ENCODE data around the gene SNAPC3. TPM values are rescaled to one million over a fixed set of nuclear protein-coding genes. Genes with fewer than 3 reads are reported as not detected.
A peak's percentile ranks its signal among the peaks of the same experiment; 100 is the strongest.
"Not testable (repeated sequence)": the region's sequence is repeated elsewhere in the genome, so short reads cannot be mapped to it uniquely, and the experiment has no call there.

SNAPC3 gene
- polyA plus RNA-seq, 4 donors = 7.6 to 36.7 (median 13.7) TPM

GRCh38 chr9:15427702-15428101 is 5.0 kb downstream of the SNAPC3 start:
- H3K9me3 ChIP-seq (ENCODE audit: control insufficient read depth in 2 of 2, insufficient read depth in 1 of 2, low read depth in 1 of 2, low read length in 1 of 2); FAIRE-seq; H3K27ac ChIP-seq (ENCODE audit: low read depth in 1 of 3, low read length in 2 of 3); DNase-seq; H3K4me3 ChIP-seq (ENCODE audit: low read depth in 1 of 3, low read length in 3 of 3); H3K27me3 ChIP-seq (ENCODE audit: control insufficient read depth in 3 of 3, insufficient read depth in 3 of 3, low read length in 3 of 3): not testable (repeated sequence)
- H3K4me1 ChIP-seq (ENCODE audit: control insufficient read depth in 3 of 3, insufficient read depth in 2 of 3, low read depth in 1 of 3, low read length in 2 of 3) = peaks cover 4 to 26% (median 7%) of the 10 kb centered on the region in 3 donors
- peaks cover 0 to 17% (median 2%) of the 10 kb centered on the region in 3 donors for H3K36me3 ChIP-seq (ENCODE audit: control insufficient read depth in 3 of 3, insufficient read depth in 2 of 3, low read depth in 1 of 3, low read length in 3 of 3)
- WGBS, 3 donors = 84 to 90% (median 86%) methylated on average over 7 of the region's 7 CpGs

- no peak for FAIRE-seq
- Histone ChIP-seq H3K4me1 (ENCODE audit: control insufficient read depth in 3 of 3, insufficient read depth in 2 of 3, low read depth in 1 of 3, low read length in 2 of 3) (peaks cover 0 to 10% (median 7%) of the 10 kb centered on the region in 3 donors), H3K27me3 (ENCODE audit: control insufficient read depth in 3 of 3, insufficient read depth in 3 of 3, low read length in 3 of 3) (no peaks in the 10 kb centered on the region), H3K9me3 (ENCODE audit: control insufficient read depth in 2 of 2, insufficient read depth in 1 of 2, low read depth in 1 of 2, low read length in 1 of 2) (no peaks in the 10 kb centered on the region), H3K27ac (ENCODE audit: low read depth in 1 of 3, low read length in 2 of 3) (peak overlapping the region; percentile 22 to 72 (median 64)), H3K4me3 (ENCODE audit: low read depth in 1 of 3, low read length in 3 of 3) (no peak overlapping the region), H3K36me3 (ENCODE audit: control insufficient read depth in 3 of 3, insufficient read depth in 2 of 3, low read depth in 1 of 3, low read length in 3 of 3) (peaks cover 4 to 21% (median 4%) of the 10 kb centered on the region in 3 donors)
- DNase-seq = peak; percentile 65 to 84
- 22 to 39% (median 37%) methylated on average over 5 of the region's 5 CpGs for WGBS, 3 donors
Observed at GRCh38 chr9:15430920-15431844, 8.5 kb downstream of the SNAPC3 start.

DNA sequence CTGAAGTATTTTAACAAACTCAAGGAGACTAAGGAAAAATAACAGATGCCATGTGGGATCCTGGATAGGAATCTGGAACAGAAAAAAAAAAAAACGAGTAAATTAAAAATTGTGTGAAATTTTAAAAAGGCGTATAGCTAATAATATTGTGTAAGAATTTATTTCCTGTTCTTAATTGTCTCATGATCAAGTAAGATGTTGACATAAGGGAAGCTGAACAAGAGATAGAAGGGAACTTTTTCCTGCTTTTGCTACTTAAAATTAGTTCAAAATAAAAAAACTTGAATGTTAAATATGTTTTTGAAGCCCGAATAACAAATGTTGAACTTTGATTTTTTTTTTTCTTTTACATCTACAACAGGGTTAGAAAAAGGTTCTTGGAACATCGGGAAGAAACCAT is 10.5 kb downstream of the SNAPC3 start:
- Histone ChIP-seq H3K9me3 (ENCODE audit: control insufficient read depth in 2 of 2, insufficient read depth in 1 of 2, low read depth in 1 of 2, low read length in 1 of 2) (no peaks in the 10 kb centered on the region), H3K36me3 (ENCODE audit: control insufficient read depth in 3 of 3, insufficient read depth in 2 of 3, low read depth in 1 of 3, low read length in 3 of 3) (peaks cover 4 to 25% (median 4%) of the 10 kb centered on the region in 3 donors), H3K27me3 (ENCODE audit: control insufficient read depth in 3 of 3, insufficient read depth in 3 of 3, low read length in 3 of 3) (no peaks in the 10 kb centered on the region), H3K27ac (ENCODE audit: low read depth in 1 of 3, low read length in 2 of 3) (no peak overlapping the region), H3K4me3 (ENCODE audit: low read depth in 1 of 3, low read length in 3 of 3) (no peak overlapping the region), H3K4me1 (ENCODE audit: control insufficient read depth in 3 of 3, insufficient read depth in 2 of 3, low read depth in 1 of 3, low read length in 2 of 3) (peaks cover 0 to 7% (median 7%) of the 10 kb centered on the region in 3 donors)
- peak; percentile 39 for FAIRE-seq
- WGBS, 3 donors = 83 to 89% (median 85%) methylated on average over 4 of the region's 4 CpGs
- no peak for DNase-seq

DNA sequence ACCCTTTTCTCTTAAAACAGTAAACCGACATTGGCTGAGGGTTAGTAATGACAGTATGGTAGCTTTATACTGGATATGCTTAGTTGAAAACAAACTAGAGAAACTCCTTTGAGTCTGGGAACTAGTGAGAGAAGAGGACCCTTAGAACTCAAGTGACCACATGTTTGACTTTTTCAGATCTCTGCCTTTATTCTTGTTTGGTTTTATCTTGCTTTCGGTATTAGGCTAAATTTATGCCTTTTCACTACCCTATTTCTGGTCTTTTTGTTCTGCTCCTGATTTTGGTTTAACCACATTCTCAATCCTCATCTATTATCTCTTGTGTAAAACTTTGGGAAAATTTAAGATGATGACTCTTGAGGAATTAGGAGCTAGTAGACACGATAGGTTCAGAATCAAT is 11.0 kb downstream of the SNAPC3 start:
- DNase-seq (no peak), FAIRE-seq (no peak)
- no peaks in the 10 kb centered on the region for H3K27me3 ChIP-seq (ENCODE audit: control insufficient read depth in 3 of 3, insufficient read depth in 3 of 3, low read length in 3 of 3)
- peaks cover 0 to 7% (median 7%) of the 10 kb centered on the region in 3 donors for H3K4me1 ChIP-seq (ENCODE audit: control insufficient read depth in 3 of 3, insufficient read depth in 2 of 3, low read depth in 1 of 3, low read length in 2 of 3)
- no peaks in the 10 kb centered on the region for H3K9me3 ChIP-seq (ENCODE audit: control insufficient read depth in 2 of 2, insufficient read depth in 1 of 2, low read depth in 1 of 2, low read length in 1 of 2)
- no peak overlapping the region for H3K27ac ChIP-seq (ENCODE audit: low read depth in 1 of 3, low read length in 2 of 3)
- WGBS, 3 donors = 91 to 95% (median 92%) methylated on average over 3 of the region's 3 CpGs
- H3K4me3 ChIP-seq (ENCODE audit: low read depth in 1 of 3, low read length in 3 of 3) = no peak overlapping the region
- H3K36me3 ChIP-seq (ENCODE audit: control insufficient read depth in 3 of 3, insufficient read depth in 2 of 3, low read depth in 1 of 3, low read length in 3 of 3) = peaks cover 4 to 23% (median 4%) of the 10 kb centered on the region in 3 donors

DNA sequence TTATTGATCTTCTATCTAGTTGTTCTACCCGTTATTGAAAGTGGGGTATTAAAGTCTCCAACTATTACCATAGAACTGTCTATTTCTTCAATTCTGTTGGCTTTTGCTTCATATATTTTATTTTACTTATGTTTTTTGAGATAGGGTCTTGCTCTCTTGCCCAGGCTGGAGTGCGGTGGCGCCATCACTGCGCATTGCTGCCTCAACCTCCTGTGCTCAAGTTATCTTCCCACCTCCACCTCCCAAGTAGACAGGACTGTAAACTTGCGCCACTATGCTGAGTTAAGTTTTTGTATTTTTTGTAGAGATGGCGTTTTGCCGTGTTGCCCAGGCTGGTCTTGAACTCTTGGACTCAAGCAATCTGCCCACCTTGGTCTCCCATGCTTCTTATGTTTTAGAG is 16.2 kb downstream of the SNAPC3 start:
- peaks cover 0 to 2% of the 10 kb centered on the region in 2 donors for H3K9me3 ChIP-seq (ENCODE audit: control insufficient read depth in 2 of 2, insufficient read depth in 1 of 2, low read depth in 1 of 2, low read length in 1 of 2)
- DNase-seq (no peak), FAIRE-seq (no peak)
- no peak overlapping the region for H3K4me3 ChIP-seq (ENCODE audit: low read depth in 1 of 3, low read length in 3 of 3)
- peaks cover 4 to 43% (median 4%) of the 10 kb centered on the region in 3 donors for H3K36me3 ChIP-seq (ENCODE audit: control insufficient read depth in 3 of 3, insufficient read depth in 2 of 3, low read depth in 1 of 3, low read length in 3 of 3)
- 95 to 98% (median 98%) methylated on average over 7 of the region's 7 CpGs for WGBS, 3 donors
- H3K27me3 ChIP-seq (ENCODE audit: control insufficient read depth in 3 of 3, insufficient read depth in 3 of 3, low read length in 3 of 3) = no peaks in the 10 kb centered on the region
- no peaks in the 10 kb centered on the region for H3K4me1 ChIP-seq (ENCODE audit: control insufficient read depth in 3 of 3, insufficient read depth in 2 of 3, low read depth in 1 of 3, low read length in 2 of 3)
- no peak overlapping the region for H3K27ac ChIP-seq (ENCODE audit: low read depth in 1 of 3, low read length in 2 of 3)

- not testable (repeated sequence) for H3K4me3 ChIP-seq (ENCODE audit: low read depth in 1 of 3, low read length in 3 of 3); FAIRE-seq; H3K27ac ChIP-seq (ENCODE audit: low read depth in 1 of 3, low read length in 2 of 3); H3K27me3 ChIP-seq (ENCODE audit: control insufficient read depth in 3 of 3, insufficient read depth in 3 of 3, low read length in 3 of 3); H3K9me3 ChIP-seq (ENCODE audit: control insufficient read depth in 2 of 2, insufficient read depth in 1 of 2, low read depth in 1 of 2, low read length in 1 of 2); DNase-seq; H3K4me1 ChIP-seq (ENCODE audit: control insufficient read depth in 3 of 3, insufficient read depth in 2 of 3, low read depth in 1 of 3, low read length in 2 of 3)
- peaks cover 8 to 43% (median 15%) of the 10 kb centered on the region in 3 donors for H3K36me3 ChIP-seq (ENCODE audit: control insufficient read depth in 3 of 3, insufficient read depth in 2 of 3, low read depth in 1 of 3, low read length in 3 of 3)
- 91 to 100% (median 92%) methylated on average over 9 to 26 of the region's 29 CpGs for WGBS, 3 donors
Observed at GRCh38 chr9:15441841-15442240, 19.2 kb downstream of the SNAPC3 start.

- not testable (repeated sequence) for FAIRE-seq; DNase-seq; H3K27ac ChIP-seq (ENCODE audit: low read depth in 1 of 3, low read length in 2 of 3); H3K4me3 ChIP-seq (ENCODE audit: low read depth in 1 of 3, low read length in 3 of 3); H3K27me3 ChIP-seq (ENCODE audit: control insufficient read depth in 3 of 3, insufficient read depth in 3 of 3, low read length in 3 of 3); H3K4me1 ChIP-seq (ENCODE audit: control insufficient read depth in 3 of 3, insufficient read depth in 2 of 3, low read depth in 1 of 3, low read length in 2 of 3); H3K9me3 ChIP-seq (ENCODE audit: control insufficient read depth in 2 of 2, insufficient read depth in 1 of 2, low read depth in 1 of 2, low read length in 1 of 2)
- H3K36me3 ChIP-seq (ENCODE audit: control insufficient read depth in 3 of 3, insufficient read depth in 2 of 3, low read depth in 1 of 3, low read length in 3 of 3) = peaks cover 8 to 39% (median 18%) of the 10 kb centered on the region in 3 donors
- 97 to 99% (median 98%) methylated on average over 25 to 33 of the region's 33 CpGs for WGBS, 3 donors
Observed at GRCh38 chr9:15442264-15442663, 19.6 kb downstream of the SNAPC3 start.

DNA sequence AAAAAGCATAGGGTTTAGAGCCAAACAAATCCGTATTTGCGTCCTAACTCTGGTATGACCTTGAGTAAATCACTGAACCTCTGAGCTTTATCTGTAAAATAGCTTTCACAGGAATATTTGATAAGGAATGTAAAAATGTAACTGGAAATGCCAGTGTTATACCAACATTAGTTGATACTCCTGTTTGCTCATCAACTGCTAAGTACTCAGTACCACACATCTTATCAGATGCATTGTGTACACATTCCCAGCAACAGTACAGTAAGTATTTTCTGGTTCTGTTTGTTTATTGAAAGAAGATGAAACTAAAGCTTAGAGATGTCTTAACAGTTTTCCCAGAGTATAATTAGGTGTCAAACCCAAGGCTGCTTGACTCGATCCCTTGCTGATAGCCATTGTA is 21.5 kb downstream of the SNAPC3 start:
- FAIRE-seq (no peak), DNase-seq (no peak)
- no peak overlapping the region for H3K27ac ChIP-seq (ENCODE audit: low read depth in 1 of 3, low read length in 2 of 3)
- H3K27me3 ChIP-seq (ENCODE audit: control insufficient read depth in 3 of 3, insufficient read depth in 3 of 3, low read length in 3 of 3) = no peaks in the 10 kb centered on the region
- WGBS, 3 donors = 76 to 92% (median 87%) methylated on average over 3 of the region's 3 CpGs
- no peaks in the 10 kb centered on the region for H3K4me1 ChIP-seq (ENCODE audit: control insufficient read depth in 3 of 3, insufficient read depth in 2 of 3, low read depth in 1 of 3, low read length in 2 of 3)
- peaks cover 0 to 2% of the 10 kb centered on the region in 2 donors for H3K9me3 ChIP-seq (ENCODE audit: control insufficient read depth in 2 of 2, insufficient read depth in 1 of 2, low read depth in 1 of 2, low read length in 1 of 2)
- peaks cover 19 to 45% (median 24%) of the 10 kb centered on the region in 3 donors for H3K36me3 ChIP-seq (ENCODE audit: control insufficient read depth in 3 of 3, insufficient read depth in 2 of 3, low read depth in 1 of 3, low read length in 3 of 3)
- no peak overlapping the region for H3K4me3 ChIP-seq (ENCODE audit: low read depth in 1 of 3, low read length in 3 of 3)
